Mucosa of gallbladder (tissue), 1 donor: Measurements from ENCODE around the gene PSMA6. TPM values are rescaled to one million over a fixed set of nuclear protein-coding genes. Genes with fewer than 3 reads are reported as not detected.
"Not testable (repeated sequence)": the region's sequence is repeated elsewhere in the genome, so short reads cannot be mapped to it uniquely, and the experiment has no call there.

Experiments
- DNase-seq: peaks from one replicate; pipeline ENCODE4 v3.0.0-alpha.2; 2020; ENCODE audit warnings: low spot score
- total RNA-seq: library from RNA; stranded (reverse); gene quantifications from one replicate; pipeline ENCODE4 v1.2.1, GENCODE V29; 2021
- donor health status: DM: no; HTN: no; CAD: no.

PSMA6 gene
- total RNA-seq, 1 donor from 2014 or later = 93.8 TPM

GRCh38 chr14:35285168-35286002, 6.8 kb upstream of the PSMA6 start:
- DNase-seq = no peak

DNA sequence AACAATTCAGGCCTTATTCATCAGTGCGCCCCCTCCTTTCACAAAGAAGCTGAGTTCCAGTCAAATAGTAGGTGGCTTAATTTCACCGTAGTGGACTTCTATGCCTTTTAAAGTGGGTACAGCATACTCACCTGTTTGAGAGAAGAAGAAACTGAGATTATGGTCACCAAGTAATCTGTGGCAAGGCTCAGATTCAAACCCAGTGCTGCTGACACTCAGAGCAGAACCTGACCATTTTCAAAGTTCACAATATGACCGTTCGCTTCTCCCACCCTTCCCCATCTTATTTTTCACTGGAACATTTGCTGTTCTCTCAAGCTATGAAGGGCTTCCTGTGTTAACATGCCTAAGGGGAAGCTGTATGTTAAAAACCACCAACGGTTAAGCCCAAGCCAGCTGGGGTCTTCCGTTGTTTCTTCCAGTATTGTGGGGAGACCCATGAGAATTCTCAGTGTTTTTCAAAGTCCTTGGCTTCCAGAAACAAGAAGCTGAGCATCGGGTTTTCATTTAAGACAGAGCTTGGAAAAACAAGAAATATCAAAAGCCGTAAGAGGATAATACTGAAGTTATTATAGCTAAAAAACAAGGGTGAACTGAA, 6.1 kb upstream of the PSMA6 start:
- DNase-seq = no peak

DNA sequence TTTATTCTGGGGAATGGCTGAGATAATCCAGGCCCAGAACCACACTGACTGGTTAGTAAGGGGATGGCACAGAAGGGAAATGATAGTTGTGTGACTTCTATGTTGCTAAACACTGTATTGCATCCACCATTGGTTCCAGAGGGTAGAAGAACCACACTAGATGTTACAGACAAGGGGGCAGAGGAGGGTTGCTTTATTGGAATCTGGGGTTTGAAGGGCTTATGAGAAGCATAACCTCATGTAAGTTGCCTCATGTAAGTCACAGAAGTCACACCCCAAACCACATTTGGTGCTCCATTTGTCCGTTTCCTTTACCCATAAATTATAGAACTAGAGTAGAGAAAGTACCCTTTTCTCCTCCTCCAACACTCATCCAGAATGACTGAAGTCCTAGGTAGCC, 5.5 kb upstream of the PSMA6 start:
- DNase-seq = no peak

GRCh38 chr14:35287431-35288013, 4.7 kb upstream of the PSMA6 start:
- DNase-seq = no peak

DNA sequence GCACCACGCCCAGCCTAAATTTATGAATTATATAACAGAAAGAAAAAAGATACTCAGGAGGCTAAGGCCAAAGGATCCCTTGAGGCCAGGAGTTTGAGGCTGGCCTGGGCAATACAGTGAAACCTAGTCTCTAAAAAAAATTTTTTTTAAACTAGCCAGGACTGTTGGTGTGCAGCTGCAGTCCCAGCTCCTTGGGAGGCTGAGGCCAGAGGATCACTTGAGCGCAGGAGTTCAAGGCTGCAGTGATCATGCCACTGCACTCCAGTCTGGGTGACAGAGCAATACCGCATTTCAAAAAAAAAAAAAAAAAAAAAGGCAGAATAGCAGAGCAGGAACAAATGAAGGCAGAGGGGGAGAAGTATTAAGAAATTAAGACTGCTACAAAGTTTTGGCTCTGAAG, 2.6 kb upstream of the PSMA6 start:
- no peak for DNase-seq

DNA sequence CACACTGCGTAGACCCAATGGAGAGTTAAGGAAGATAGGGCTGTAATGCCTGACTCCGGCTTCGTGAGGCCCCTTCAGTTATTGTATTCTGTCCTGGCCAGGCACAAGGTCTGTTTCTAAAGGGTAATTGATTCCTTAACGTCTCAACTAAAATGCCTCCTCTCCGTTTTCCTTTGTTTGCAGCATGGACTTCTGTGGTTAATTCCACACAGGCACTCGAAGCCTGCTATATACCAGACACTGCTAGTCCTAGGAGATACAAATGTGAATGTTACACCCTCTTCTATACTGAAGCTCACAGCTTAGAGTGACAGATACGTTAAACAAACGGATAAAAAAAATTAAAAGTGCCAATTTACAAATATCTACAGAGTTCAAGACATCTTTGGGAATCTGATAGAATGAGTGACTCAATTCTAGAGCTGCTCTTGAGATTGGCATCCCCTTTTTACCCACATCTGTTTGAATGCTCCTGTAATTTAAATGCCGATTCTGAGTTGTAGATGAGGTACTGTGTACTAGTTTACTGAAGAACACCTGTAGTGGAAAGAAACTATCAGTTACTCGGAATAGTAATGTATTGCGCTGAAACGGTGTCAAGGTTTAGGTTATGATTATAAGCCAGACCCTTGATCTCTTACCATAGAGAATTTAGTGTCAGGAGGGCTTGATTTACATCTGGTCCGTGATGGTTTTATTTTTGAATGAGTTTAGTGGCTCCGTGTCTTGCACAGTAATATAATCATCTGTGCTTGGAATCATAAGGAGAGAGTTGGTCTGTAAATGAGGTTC, 784 bp downstream of the PSMA6 start:
- DNase-seq = no peak

GRCh38 chr14:35295845-35296161, 3.6 kb downstream of the PSMA6 start:
- no peak for DNase-seq

DNA sequence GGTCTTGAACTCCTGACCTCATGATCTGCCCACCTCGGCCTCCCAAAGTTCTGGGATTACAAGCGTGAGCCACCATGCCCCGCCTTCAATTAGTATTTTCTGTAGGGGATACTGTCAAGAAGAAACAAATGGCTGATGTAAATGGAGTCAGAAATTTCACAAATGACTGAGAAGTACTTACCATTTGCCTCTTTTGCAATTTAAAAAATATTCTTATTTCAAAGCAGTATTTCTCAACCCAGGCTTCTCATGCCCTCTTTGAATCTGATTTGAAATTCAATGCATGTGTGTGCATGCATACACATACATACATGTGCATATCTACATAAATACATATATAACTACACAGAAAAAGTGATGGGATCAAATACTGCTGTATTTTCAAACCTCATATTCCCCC, 4.4 kb downstream of the PSMA6 start:
- no peak for DNase-seq

GRCh38 chr14:35297706-35298105, 5.5 kb downstream of the PSMA6 start:
- no peak for DNase-seq

GRCh38 chr14:35298351-35298750, 6.2 kb downstream of the PSMA6 start:
- no peak for DNase-seq

- DNase-seq = no peak
These were observed 7.5 kb downstream of the PSMA6 start for GRCh38 chr14:35299708-35300107.

DNA sequence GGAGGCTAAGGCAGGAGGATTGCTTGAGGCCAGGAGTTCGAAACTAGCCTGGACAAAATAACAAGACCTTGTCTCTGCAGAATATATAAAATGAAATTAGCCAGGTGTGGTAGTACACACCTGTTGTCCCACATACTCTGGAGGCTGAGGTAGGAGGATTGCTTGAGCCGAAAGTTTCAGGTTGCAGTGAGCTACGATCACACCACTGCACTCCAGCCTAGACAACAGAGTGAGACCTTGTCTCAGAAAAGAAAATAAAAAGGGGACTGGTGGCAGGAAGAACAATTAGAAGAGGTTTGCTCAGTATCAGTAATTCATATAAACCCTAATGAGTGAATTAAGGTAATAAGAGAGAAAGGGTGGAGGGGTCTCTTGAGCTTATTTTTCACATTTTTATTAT, 8.0 kb downstream of the PSMA6 start:
- no peak for DNase-seq

DNA sequence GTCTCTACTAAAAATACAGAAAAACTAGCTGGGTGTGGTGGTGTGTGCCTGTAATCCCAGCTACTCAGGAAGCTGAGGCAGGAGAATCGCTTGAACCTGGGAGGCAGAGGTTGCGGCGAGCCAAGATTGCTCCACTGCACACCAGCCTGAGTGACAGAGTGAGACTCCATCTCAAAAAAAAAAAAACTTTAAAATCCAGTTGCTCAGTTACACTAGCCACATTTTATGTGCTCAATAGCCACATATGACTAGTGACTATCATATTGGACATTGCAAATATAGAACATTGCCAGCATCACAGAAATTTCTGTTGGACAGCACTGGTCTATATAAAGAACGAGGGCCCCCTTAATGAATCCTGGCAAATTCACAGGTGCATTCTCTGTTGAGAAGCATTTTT, 9.2 kb downstream of the PSMA6 start:
- DNase-seq = not testable (repeated sequence)

- DNase-seq = no peak
These were observed 9.8 kb downstream of the PSMA6 start for GRCh38 chr14:35301735-35302528.

GRCh38 chr14:35303149-35303935, 11.2 kb downstream of the PSMA6 start:
- no peak for DNase-seq

GRCh38 chr14:35304812-35305462, 12.8 kb downstream of the PSMA6 start:
- DNase-seq = no peak

DNA sequence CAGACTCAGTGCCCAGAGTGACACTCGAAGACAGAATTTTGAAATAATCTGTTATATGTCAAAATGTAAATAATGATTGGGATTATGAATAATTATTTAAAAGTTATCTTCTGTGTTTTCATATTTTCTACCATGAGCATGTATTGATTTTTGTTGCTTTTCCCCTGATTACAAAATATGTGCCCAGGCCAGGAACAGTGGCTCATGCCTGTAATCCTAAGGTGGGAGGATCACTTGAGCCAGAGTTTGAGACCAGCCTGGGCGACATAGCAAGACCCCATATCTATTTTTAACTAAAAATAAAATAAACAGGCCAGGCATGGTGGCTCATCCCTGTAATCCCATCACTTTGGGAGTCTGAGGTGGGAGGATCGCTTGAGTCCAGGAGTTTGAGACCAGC, 13.5 kb downstream of the PSMA6 start:
- no peak for DNase-seq

GRCh38 chr14:35306114-35306513, 13.9 kb downstream of the PSMA6 start:
- DNase-seq = no peak

- DNase-seq = no peak
These were observed 25.6 kb downstream of the PSMA6 start for GRCh38 chr14:35317820-35318219.

- no peak for DNase-seq
These were observed 27.3 kb downstream of the PSMA6 start for GRCh38 chr14:35319509-35319908.
